ENCODE data around the gene CHRNB4.

Gene CHRNB4

DNA sequence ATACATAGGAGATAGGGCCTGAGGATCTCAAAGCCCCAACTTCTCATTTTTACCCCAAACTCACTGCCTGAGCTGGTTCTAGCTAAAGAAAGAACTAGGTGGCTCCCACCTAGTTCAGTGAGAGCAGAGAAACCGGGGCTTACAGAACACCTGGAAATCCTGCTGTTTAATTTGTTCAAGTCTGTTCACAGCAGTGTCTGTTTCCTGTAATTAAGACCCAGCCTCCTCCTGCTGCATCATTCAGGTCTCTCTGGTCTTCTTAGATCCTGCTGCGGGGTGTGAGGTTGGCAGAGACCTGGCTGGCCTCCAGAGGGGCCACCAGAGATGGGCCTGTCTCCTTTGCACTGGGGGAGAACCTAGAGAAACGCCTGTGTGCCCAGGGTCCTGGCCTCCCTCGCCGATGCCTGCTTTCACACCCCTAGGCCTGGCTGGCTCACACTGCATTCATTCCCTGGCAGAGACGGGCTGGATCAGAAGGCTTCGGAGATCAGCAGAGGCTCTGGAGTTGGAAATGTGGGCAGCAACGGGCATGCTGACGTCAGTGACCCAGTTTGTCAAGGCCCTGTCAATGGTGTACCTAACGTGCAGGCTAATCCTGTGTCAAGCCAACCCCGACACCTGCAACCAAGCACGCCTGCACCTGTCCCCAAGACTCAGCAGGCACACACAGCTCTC lies 15.3 kb downstream of the CHRNB4 start:
- Histone ChIP-seq H3K27me3 (peaks cover 71% of the 10 kb centered on the region), H3K4me1 (ENCODE audit: control insufficient read depth in 1 of 2, insufficient read depth in 1 of 2, low read depth in 1 of 2, low read length in 1 of 2) (no peaks in the 10 kb centered on the region), H3K4me3 (ENCODE audit: low read depth in 1 of 2, low read length in 1 of 2) (no peak overlapping the region), H3K27ac (no peak overlapping the region), H3K36me3 (no peaks in the 10 kb centered on the region), H3K9me3 (no peaks in the 10 kb centered on the region)
- TF ChIP-seq, protein P1, sequence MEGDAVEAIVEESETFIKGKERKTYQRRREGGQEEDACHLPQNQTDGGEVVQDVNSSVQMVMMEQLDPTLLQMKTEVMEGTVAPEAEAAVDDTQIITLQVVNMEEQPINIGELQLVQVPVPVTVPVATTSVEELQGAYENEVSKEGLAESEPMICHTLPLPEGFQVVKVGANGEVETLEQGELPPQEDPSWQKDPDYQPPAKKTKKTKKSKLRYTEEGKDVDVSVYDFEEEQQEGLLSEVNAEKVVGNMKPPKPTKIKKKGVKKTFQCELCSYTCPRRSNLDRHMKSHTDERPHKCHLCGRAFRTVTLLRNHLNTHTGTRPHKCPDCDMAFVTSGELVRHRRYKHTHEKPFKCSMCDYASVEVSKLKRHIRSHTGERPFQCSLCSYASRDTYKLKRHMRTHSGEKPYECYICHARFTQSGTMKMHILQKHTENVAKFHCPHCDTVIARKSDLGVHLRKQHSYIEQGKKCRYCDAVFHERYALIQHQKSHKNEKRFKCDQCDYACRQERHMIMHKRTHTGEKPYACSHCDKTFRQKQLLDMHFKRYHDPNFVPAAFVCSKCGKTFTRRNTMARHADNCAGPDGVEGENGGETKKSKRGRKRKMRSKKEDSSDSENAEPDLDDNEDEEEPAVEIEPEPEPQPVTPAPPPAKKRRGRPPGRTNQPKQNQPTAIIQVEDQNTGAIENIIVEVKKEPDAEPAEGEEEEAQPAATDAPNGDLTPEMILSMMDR (IDR thresholded peaks at IDR 0.05) = no peak

DNA sequence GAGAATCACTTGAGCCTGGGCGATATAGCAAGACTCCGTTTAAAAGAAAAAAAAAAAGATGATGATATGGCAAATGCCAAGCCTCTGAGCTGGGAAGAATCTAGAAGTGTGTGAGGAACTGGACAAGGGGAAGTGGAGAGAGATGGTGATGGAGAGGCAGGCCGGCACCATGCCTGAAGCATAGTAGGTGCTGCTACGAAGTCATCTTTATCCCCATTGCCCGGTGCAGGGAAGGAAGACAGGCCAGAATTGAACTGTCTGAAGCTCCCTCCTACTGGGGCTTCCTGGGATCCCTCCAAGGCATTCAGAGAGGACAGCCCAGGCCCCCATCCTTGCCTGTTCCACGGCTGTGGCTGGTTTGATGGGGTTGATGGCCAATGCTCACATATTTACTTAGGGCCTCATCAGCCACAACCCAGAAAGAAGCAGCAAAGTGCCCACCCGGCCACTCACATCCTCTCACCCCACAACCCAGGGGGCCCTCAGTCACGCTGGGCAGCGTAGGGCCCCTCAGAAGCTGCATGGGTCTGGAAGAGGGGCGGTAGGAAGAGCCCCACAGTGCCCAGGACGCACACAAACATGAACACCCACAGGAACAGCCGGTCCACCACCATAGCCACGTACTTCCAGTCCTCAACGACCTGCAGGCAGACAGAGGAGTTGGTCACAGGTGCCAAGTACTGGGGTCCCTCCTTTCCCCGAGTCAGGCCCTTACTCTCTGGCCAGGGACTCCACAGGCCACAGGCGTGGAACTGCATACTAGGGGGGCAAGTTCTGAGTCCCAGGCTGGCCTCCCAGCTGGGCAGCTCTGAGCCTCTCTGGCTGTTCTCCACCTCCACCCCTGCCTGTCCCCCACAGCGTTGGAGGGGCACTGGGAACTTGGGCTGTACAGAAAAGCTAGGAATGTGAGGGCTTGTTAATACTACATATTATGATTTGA lies 16.1 kb downstream of the CHRNB4 start:
- Histone ChIP-seq H3K9me3 (no peaks in the 10 kb centered on the region), H3K36me3 (no peaks in the 10 kb centered on the region), H3K4me1 (ENCODE audit: control insufficient read depth in 1 of 2, insufficient read depth in 1 of 2, low read depth in 1 of 2, low read length in 1 of 2) (no peaks in the 10 kb centered on the region), H3K27ac (no peak overlapping the region), H3K4me3 (ENCODE audit: low read depth in 1 of 2, low read length in 1 of 2) (no peak overlapping the region), H3K27me3 (peaks cover 79% of the 10 kb centered on the region)
- TF ChIP-seq, protein P1 (IDR thresholded peaks at IDR 0.05) = no peak

DNA sequence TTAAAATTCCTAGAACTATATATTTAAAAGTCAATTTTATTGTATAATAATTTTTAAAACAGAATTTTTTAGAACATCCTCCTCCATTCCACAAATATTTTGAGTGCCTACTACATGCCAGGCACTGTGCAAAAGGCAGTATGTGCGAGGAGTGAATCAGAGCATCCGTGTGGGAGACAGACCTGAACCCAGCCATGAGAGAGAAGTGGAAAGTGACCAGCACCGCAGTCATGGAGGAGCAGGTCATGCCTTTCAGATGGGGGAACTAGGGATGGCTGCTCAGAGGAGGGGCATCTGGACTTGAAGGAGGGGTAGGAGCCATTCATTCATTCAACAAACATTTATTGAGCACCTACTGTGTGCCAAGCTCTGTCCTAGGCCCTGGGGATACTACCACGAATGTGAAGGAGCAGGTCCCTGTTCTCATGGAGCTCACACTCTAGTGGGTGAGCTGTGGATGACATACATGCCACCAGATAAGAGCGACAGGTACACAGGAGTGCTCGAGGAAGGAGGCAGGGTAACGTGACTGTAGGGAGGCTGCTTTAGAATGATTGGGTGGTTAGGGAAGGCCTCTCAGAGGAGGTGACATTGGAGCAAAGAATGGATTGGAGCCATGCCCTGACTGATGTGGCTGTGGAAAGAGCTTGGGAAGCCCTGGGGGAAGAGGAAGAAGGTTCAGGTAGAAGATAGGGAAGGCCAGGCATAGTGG lies 17.1 kb downstream of the CHRNB4 start:
- peaks cover 89% of the 10 kb centered on the region for H3K27me3 ChIP-seq
- no peak overlapping the region for H3K27ac ChIP-seq

DNA sequence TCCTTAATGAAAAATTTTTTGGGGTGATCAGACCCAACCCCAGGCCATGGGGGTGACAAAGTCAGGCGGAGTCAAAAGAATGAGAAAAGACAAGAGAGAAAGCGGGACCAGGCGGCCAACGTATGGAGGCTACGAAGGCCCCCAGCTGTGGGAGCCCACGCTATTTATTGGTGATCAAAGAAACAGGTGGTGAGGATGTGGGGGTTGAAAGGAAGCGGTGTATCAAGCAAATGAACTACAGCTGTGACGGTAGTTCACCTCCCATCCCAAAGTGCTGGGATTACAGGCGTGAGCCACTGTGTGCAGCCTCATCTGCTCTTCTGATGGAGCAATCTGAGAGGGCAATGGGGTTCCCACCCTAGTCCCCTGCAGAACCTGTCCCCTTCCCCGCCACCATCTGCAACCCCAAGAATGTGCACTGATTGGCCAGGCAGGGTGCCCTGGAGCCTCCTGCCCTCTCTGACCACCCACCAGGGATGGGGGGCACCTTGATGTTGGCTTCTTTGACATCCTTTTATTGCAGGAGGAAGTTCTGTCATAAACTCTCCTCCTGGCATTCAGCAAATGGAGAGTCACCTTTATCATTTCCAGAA lies 19.1 kb downstream of the CHRNB4 start:
- Histone ChIP-seq H3K27ac (no peak overlapping the region), H3K27me3 (peaks cover 82% of the 10 kb centered on the region), H3K9me3 (no peaks in the 10 kb centered on the region), H3K36me3 (no peaks in the 10 kb centered on the region), H3K4me3 (ENCODE audit: low read depth in 1 of 2, low read length in 1 of 2) (no peak overlapping the region), H3K4me1 (ENCODE audit: control insufficient read depth in 1 of 2, insufficient read depth in 1 of 2, low read depth in 1 of 2, low read length in 1 of 2) (no peaks in the 10 kb centered on the region)
- TF ChIP-seq, protein P1 (IDR thresholded peaks at IDR 0.05) = no peak

More for the DNA sequence above, 17.1 kb downstream of the CHRNB4 start:
- Histone ChIP-seq H3K36me3 (no peaks in the 10 kb centered on the region), H3K4me1 (ENCODE audit: control insufficient read depth in 1 of 2, insufficient read depth in 1 of 2, low read depth in 1 of 2, low read length in 1 of 2) (no peaks in the 10 kb centered on the region), H3K9me3 (no peaks in the 10 kb centered on the region), H3K4me3 (ENCODE audit: low read depth in 1 of 2, low read length in 1 of 2) (no peak overlapping the region)
- TF ChIP-seq, protein P1 (IDR thresholded peaks at IDR 0.05) = no peak

Data from neutrophil (primary cell).